Stimulated activated CD8-positive, alpha-beta memory T cell treated with anti-CD3 and anti-CD28 coated beads, Interleukin-7, amount 100 ng/mL, for 4 hours (primary cell): ENCODE results near the gene NR3C2.

Experiments used
- DNase-seq, 2 donors: peaks; one replicate each; pipeline ENCODE4 v3.0.0-alpha.2; 2020; ENCODE audit warnings: low read depth in 2 of 2

NR3C2 gene

GRCh38 chr4:148312956-148313490 lies 129.2 kb downstream of the NR3C2 start:
- no peak for DNase-seq

GRCh38 chr4:148311526-148311925 lies 130.7 kb downstream of the NR3C2 start:
- no peak for DNase-seq

- DNase-seq: no peak
Measured at GRCh38 chr4:148310756-148311155, 131.5 kb downstream of the NR3C2 start.

- DNase-seq: no peak
Measured at GRCh38 chr4:148305751-148306150, 136.5 kb downstream of the NR3C2 start.

- DNase-seq: no peak
Measured at GRCh38 chr4:148302416-148302815, 139.8 kb downstream of the NR3C2 start.

- no peak for DNase-seq
Measured at GRCh38 chr4:148300877-148301276, 141.3 kb downstream of the NR3C2 start.

GRCh38 chr4:148299337-148299736 lies 142.9 kb downstream of the NR3C2 start:
- DNase-seq: no peak

- no peak for DNase-seq
Measured at GRCh38 chr4:148296498-148296897, 145.7 kb downstream of the NR3C2 start.

GRCh38 chr4:148295642-148296041 lies 146.6 kb downstream of the NR3C2 start:
- DNase-seq: no peak

- DNase-seq: no peak
Measured at GRCh38 chr4:148293571-148293970, 148.6 kb downstream of the NR3C2 start.

- no peak for DNase-seq
Measured at GRCh38 chr4:148292686-148293085, 149.5 kb downstream of the NR3C2 start.

- no peak for DNase-seq
Measured at GRCh38 chr4:148289740-148290139, 152.5 kb downstream of the NR3C2 start.

GRCh38 chr4:148288448-148288847 lies 153.8 kb downstream of the NR3C2 start:
- no peak for DNase-seq

GRCh38 chr4:148287111-148287510 lies 155.1 kb downstream of the NR3C2 start:
- DNase-seq: no peak

GRCh38 chr4:148286012-148286411 lies 156.2 kb downstream of the NR3C2 start:
- no peak for DNase-seq

GRCh38 chr4:148283665-148284064 lies 158.5 kb downstream of the NR3C2 start:
- DNase-seq: no peak

GRCh38 chr4:148278310-148278709 lies 163.9 kb downstream of the NR3C2 start:
- DNase-seq: no peak

- no peak for DNase-seq
Measured at GRCh38 chr4:148275266-148275665, 166.9 kb downstream of the NR3C2 start.

GRCh38 chr4:148273501-148273986 lies 168.7 kb downstream of the NR3C2 start:
- no peak for DNase-seq

- no peak for DNase-seq
Measured at GRCh38 chr4:148271166-148271565, 171.0 kb downstream of the NR3C2 start.

GRCh38 chr4:148270630-148271029 lies 171.6 kb downstream of the NR3C2 start:
- DNase-seq: no peak

- DNase-seq: no peak
Measured at GRCh38 chr4:148268835-148269234, 173.4 kb downstream of the NR3C2 start.

GRCh38 chr4:148266921-148267320 lies 175.3 kb downstream of the NR3C2 start:
- DNase-seq: no peak

GRCh38 chr4:148266240-148266639 lies 176.0 kb downstream of the NR3C2 start:
- DNase-seq: no peak
